Placental epithelial cell (primary cell): ENCODE data around the gene ANTKMT. TPM values are rescaled to one million over a fixed set of nuclear protein-coding genes. Genes with fewer than 3 reads are reported as not detected.

Experiments
- small RNA-seq: library from RNA; depleted of rRNA; stranded (forward); fragments of <200 nt; gene quantifications from one replicate; pipeline ENCODE3, GENCODE V24; 2012
- total RNA-seq: library from RNA; depleted of rRNA; stranded (reverse); fragments of >200 nt; gene quantifications from 2 replicates; pipeline ENCODE4 v1.2.3, GENCODE V29; 2012

The ANTKMT gene
- total RNA-seq, result 29.1 and 37.8 TPM in 2 replicates

GRCh38 chr16:720990-721764 lies at the start of gene ANTKMT:
Gene ANTKMT, plus strand, starts transcription at chr16:721146. Its CDS starts 129 bp downstream, at chr16:721275.

DNA sequence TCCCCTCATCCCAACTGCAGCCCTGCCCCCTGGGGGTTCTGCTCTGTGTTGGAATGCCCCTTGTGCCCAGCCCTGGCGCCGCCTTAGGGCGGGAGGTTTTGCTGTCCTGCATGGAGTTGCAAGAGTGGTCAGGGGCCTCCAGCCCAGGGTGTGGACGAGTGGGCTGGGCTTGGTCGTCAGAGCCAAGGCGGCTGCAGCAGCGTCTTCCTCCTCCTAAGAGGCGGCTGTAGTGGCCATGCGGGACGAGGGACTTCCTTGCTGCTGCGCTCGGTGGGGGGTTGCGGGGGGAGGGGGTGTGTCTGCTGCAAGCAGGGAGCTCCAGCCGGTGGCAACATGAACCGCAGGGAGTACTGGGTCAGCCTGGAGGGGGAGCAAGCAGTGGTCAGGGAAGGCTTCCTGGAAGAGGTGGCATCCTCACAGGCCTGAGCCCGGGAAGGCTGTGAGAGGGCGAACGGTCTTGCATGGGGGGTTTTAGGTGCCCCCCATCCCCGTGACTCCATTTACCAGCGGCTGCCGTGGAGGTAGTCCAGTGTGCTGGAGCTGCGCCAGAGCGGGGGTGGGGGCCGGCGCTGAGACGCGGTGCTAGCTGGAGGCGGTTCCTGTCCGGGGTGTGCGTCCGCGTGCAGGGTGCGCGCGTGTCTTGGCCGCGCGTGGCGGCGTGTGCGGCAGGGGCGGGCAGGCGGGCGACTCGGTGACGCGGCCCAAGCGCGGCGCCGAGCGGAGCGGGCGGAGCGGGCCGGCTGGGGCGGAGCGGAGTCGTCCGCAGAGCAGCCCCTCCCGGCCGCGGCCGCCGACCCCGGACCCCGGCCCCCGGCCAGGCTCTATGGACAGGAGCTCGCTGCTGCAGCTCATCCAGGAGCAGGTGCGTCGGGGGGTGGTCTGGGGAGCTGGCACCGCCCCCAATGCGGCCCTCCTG lies 45.7 kb upstream of the ANTKMT start, which contains the start of gene RHBDL1:
TSS of gene RHBDL1 (plus strand) at position 704 of the 916 bp plus-strand sequence. CDS start at position 824, 120 bp downstream.

GRCh38 chr16:679814-680624 lies 40.9 kb upstream of the ANTKMT start, which contains the start of gene STUB1:
Gene STUB1, plus strand, starts transcription at chr16:680410. Its CDS starts 116 bp downstream, at chr16:680526.

DNA sequence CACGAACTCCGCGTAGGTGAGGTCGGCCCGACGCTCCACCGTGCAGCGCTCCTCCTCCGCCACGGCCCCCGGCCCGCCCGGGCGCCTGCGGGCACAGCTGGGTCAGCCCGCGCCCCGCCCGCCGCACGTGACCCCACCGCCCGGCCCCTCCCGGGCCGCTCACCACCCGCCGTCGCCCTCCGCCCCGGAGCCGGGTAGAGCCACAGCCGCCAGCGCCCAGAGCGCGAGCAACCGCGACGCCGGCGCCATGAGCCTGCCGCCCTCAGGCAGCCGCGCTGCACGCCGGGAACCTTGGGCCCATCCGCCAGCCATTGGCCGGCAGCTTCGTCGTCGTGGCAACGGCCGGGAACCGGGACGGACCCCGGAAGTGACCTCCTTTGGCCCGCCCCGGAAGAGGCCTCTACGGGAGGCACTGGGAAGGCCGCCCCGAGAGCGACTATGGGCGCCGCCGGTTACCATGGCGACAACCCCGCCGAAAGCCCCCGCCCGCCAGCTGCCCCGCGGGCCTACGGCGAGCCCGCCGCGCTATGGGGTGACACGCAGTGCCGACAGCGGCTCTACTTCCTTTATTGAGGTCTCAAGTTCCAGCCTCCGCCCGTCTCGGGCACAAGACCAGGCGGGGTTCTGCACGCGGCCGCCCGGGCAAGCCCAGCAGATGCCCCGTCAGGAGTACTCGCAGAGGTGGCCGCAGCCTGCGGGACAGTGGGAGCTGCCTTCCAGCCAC lies 36.7 kb upstream of the ANTKMT start, which contains the start of gene JMJD8:
TSS of gene JMJD8 (minus strand) at position 264 of the 724 bp plus-strand sequence. CDS start at position 249, 15 bp downstream.

GRCh38 chr16:705431-706188 lies 15.3 kb upstream of the ANTKMT start, which contains the start of gene FBXL16:
Gene FBXL16, minus strand, starts transcription at chr16:705801. Its CDS starts 8,396 bp downstream, at chr16:697405.

DNA sequence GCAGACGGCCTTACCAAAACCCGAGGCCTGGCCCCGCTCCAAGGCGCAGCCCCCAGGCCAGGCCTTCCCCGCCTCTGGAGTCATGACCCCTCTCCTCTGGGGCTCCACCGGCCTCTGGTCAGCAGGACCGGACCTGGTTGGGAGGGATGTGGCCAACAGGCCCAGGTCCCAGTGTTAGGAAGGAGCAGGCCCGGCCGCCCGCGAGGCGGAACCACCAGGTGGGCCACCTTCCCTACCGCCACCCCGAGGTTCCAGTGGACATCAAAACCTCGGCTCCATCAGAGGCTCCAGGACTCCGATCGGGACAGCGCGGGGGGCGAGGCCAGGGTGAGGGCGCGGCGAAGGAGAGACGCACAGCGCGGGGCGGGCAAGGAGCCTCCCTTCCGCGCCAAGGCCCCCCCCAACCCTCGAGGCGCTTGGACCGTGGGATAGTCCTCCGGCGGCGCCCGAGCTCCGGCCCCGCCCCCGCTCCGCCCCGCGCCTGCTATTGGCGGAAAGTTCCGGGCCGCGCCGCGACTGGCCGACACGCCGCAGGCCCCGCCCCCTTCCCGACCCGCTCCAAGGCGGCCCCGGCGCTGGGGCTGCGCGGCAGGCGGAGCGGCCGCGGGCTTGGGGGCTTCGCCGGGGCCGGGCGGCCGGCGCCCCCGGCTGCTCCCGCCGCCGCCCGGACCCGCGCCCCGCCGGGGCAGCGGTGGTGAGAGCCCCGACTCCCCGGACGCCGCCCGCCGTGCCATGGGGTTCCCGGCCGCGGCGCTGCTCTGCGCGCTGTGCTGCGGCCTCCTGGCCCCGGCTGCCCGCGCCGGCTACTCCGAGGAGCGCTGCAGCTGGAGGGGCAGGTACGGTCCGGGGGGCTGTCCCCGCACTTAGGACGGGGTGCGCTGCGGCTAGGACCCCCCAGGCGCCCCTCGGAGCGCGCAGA lies 6.1 kb upstream of the ANTKMT start, which contains the start of gene METRN:
TSS of gene METRN (plus strand) at position 561 of the 919 bp plus-strand sequence. CDS start at position 733, 172 bp downstream.

DNA sequence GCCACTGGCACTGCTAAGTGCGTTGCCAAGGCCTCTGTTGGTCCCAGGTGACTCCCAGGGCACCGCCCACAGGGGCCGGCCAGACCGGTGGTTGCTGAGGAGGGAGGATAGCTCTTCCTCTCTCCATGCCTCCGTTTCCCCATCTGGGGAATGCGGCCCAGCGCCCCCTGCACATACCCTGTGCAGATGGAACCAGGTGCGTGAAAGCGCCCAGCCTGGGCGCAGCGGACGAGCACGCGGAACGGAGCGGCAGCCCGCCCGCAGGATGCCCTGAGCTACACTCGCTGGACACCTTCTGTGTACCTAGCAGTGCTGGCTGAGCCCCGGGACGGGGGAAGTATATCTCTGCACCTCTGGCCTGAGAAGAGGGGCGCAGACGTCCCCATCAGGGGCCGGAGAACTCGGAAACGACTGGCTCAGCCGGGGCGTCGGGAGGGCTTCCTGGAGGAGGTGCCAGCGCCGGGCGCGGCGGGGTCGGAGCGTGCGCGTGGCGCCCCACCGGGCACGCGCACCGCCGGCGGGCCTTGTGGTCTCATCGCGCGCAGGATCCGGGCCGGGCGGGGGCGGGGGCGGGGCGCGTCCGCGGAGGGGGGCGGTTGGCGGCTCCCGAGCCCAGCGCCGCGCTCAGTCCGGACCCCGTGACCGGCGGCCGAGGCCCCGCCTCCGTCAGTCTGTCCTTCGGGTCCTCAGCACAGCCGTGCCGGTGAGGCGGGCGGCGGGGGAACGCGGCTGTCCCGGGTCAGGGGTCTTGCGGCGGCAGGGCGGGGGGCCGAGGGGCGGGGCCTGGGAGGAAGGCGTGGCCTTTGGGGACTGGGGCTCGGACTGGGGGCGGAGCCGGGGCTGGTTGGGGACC lies 5.7 kb downstream of the ANTKMT start, which contains the start of the genes CCDC78 and HAGHL:
TSS of gene CCDC78 (minus strand) at position 6 of the 853 bp plus-strand sequence. CDS start 76 bp downstream, outside the sequence.
TSS of gene HAGHL (plus strand) at position 669 of the 853 bp plus-strand sequence. CDS start 404 bp downstream, outside the sequence.

DNA sequence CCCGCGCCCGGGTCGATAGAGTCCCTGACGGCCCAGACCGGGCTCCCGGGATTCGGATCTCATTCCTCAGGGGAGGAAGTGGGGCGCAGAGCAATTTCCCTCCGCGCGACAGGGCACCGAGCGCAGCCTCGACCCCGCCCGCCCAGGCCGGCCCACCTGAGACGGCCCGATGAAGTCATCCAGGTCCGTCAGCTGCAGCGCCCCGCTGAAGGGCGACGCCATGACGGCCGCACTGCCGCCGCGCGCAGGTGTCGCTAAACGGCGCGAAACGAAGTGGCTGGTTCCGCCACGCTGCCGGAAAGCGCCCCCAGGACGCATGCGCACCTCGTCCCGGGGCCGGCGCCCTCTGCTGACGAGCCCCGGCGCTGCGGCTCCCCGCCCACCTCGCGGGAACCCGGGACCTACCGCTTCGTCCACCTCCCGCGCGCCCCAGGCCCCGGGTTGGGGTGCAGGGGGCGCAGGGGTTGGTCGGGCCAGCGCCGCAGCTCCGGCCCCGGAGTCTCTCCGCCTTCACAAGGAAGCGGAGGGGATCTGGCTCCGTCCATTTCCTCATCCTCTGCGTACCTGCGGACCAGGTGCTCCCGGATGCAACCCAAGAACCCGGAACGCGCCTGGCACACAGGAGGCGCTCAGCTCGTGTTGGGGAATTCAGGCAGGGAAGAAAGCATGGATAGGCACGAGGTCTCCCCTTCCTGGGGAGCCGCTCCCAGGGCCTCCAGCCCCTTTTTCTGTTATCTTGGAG lies 20.0 kb downstream of the ANTKMT start, which contains the start of gene CIAO3:
TSS of gene CIAO3 (minus strand) at position 234 of the 742 bp plus-strand sequence. CDS start at position 222, 12 bp downstream.

DNA sequence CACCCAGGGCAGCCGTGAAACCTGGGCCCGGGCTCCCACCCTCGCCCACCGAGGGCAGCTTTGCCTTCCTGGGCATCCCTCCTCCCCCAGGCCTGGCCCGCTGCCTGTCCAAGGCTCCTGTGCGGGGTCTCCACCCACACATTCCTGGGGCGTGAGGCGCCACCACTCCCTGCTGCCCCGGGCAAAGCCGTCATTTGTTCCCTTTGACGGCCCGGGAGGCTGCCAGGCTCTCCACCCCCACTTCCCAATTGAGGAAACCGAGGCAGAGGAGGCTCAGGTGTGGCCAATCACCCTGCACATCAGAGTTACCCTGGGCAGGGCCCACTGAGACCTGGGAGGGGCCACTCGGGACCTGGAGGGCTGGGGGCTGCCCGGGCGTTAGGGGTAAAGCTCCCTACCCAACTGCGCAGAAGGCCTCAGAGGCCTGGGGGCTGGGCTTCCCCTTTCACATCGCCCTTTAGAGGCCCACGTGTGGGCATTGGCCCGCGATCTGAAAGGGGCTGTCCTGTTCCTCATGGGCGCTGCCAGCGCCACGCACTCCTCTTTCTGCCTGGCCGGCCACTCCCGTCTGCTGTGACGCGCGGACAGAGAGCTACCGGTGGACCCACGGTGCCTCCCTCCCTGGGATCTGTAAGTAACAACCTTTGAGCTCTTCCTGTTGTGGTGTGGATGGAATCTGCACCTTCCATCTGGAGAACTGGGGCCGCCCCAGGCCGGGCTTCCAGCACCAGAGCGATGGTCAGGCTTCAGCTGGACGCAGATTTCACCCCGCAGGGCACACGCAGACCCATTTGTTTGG lies 39.8 kb downstream of the ANTKMT start, which contains the start of gene MSLN:
TSS of gene MSLN (plus strand) at position 190 of the 799 bp plus-strand sequence. CDS start 1,947 bp downstream, outside the sequence.

Small RNA genes lying within 50 kb of the gene (small RNA-seq; reads per million reads assigned to genes)
- not detected for gene MIR662

Other genes starting within 250 kb of the ANTKMT start
- gene CAPN15, start 193.4 kb upstream of the ANTKMT start, total RNA-seq, result 25.1 and 42.8 TPM in 2 replicates
- 0.11 and 0.39 TPM in 2 replicates for gene PRR35, start 160.8 kb upstream of the ANTKMT start, total RNA-seq
- gene NHLRC4, start 154.1 kb upstream of the ANTKMT start, total RNA-seq, result 0.33 and 0.39 TPM in 2 replicates
- gene PIGQ, start 151.2 kb upstream of the ANTKMT start, total RNA-seq, result 27.2 and 36.5 TPM in 2 replicates
- 13.7 and 19.0 TPM in 2 replicates for gene RAB40C, start 131.1 kb upstream of the ANTKMT start, total RNA-seq
- under 0.01 and 0.33 TPM in 2 replicates for gene WFIKKN1, start 90.2 kb upstream of the ANTKMT start, total RNA-seq
- 86.0 and 133 TPM in 2 replicates for gene METTL26, start 84.8 kb upstream of the ANTKMT start, total RNA-seq
- gene MCRIP2, start 79.3 kb upstream of the ANTKMT start, total RNA-seq, result 10.6 and 15.9 TPM in 2 replicates
- 15.4 and 24.3 TPM in 2 replicates for gene WDR90, start 71.8 kb upstream of the ANTKMT start, total RNA-seq
- gene RHOT2, start 53.0 kb upstream of the ANTKMT start, total RNA-seq, result 53.0 and 62.8 TPM in 2 replicates
- 1.1 and 1.2 TPM in 2 replicates for gene RHBDL1, start 45.5 kb upstream of the ANTKMT start, total RNA-seq
- gene STUB1, start 40.7 kb upstream of the ANTKMT start, total RNA-seq, result 91.0 and 98.5 TPM in 2 replicates
- gene JMJD8, start 36.8 kb upstream of the ANTKMT start, total RNA-seq, result 53.4 and 76.8 TPM in 2 replicates
- gene WDR24, start 30.7 kb upstream of the ANTKMT start, total RNA-seq, result 13.3 and 15.4 TPM in 2 replicates
- 0.11 TPM in 1 of 2 replicates, not detected in the other for gene FBXL16, start 15.3 kb upstream of the ANTKMT start, total RNA-seq
- gene METRN, start 6.0 kb upstream of the ANTKMT start, total RNA-seq, result 56.1 and 60.4 TPM in 2 replicates
- gene CCDC78, start 5.3 kb downstream of the ANTKMT start, total RNA-seq, result 2.3 and 5.5 TPM in 2 replicates
- 17.0 and 21.2 TPM in 2 replicates for gene HAGHL, start 6.0 kb downstream of the ANTKMT start, total RNA-seq
- gene CIAO3, start 19.9 kb downstream of the ANTKMT start, total RNA-seq, result 45.2 and 53.8 TPM in 2 replicates
- gene MSLN, start 39.6 kb downstream of the ANTKMT start, total RNA-seq, result 50.2 and 139 TPM in 2 replicates
- gene RPUSD1, start 67.2 kb downstream of the ANTKMT start, total RNA-seq, result 29.4 and 40.1 TPM in 2 replicates
- gene CHTF18, start 67.5 kb downstream of the ANTKMT start, total RNA-seq, result 22.1 and 27.1 TPM in 2 replicates
- gene GNG13, start 79.6 kb downstream of the ANTKMT start, total RNA-seq, result 0.39 TPM in 1 of 2 replicates, not detected in the other
- 31.4 and 45.7 TPM in 2 replicates for gene LMF1, start 249.8 kb downstream of the ANTKMT start, total RNA-seq